Retinal pigment epithelial cell (primary cell): ENCODE results near the gene SEC23A.
"Not testable (repeated sequence)": the region's sequence is repeated elsewhere in the genome, so short reads cannot be mapped to it uniquely, and the experiment has no call there.

Experiments
- DNase-seq: peaks from one replicate; pipeline ENCODE4 v3.0.0-alpha.2; 2010; ENCODE audit warnings: low read depth
- H3K4me3 ChIP-seq: 2 replicates; pipeline ENCODE4 v1.5.1; 2011; ENCODE audit warnings: mild to moderate bottlenecking, low read length, control low read depth, moderate library complexity
- CTCF ChIP-seq: conservative IDR thresholded peaks from 2 replicates; pipeline ENCODE4 v1.5.1; 2011; ENCODE audit warnings: low read depth, low read length, control low read depth, inconsistent platforms

Gene SEC23A

GRCh38 chr14:39055786-39056474 lies 47.1 kb downstream of the SEC23A start:
- no peak for TF ChIP-seq CTCF
- H3K4me3 ChIP-seq = no peak overlapping the region
- DNase-seq = no peak

GRCh38 chr14:39052869-39053454 lies 50.1 kb downstream of the SEC23A start:
- DNase-seq, H3K4me3 ChIP-seq: not testable (repeated sequence)

GRCh38 chr14:39050389-39050788 lies 52.6 kb downstream of the SEC23A start:
- H3K4me3 ChIP-seq = no peak overlapping the region
- TF ChIP-seq CTCF = no peak
- peak; percentile 10 for DNase-seq

- not testable (repeated sequence) for H3K4me3 ChIP-seq, DNase-seq
Measured at GRCh38 chr14:39045889-39046288, 57.1 kb downstream of the SEC23A start.

- H3K4me3 ChIP-seq = no peak overlapping the region
- TF ChIP-seq CTCF = no peak
- DNase-seq = peak; percentile 16
Measured at GRCh38 chr14:39043352-39043943, 59.6 kb downstream of the SEC23A start.

GRCh38 chr14:39040529-39040928 lies 62.5 kb downstream of the SEC23A start:
- no peak for TF ChIP-seq CTCF
- no peak overlapping the region for H3K4me3 ChIP-seq
- DNase-seq = no peak

GRCh38 chr14:39038542-39038941 lies 64.5 kb downstream of the SEC23A start:
- no peak for DNase-seq
- H3K4me3 ChIP-seq = no peak overlapping the region
- no peak for TF ChIP-seq CTCF

- DNase-seq = no peak
- H3K4me3 ChIP-seq = no peak overlapping the region
- TF ChIP-seq CTCF = no peak
Measured at GRCh38 chr14:39036760-39037159, 66.3 kb downstream of the SEC23A start.
